SHP77 (cell line): ENCODE data around the gene CHIC2.
"Not testable (repeated sequence)": the region's sequence is repeated elsewhere in the genome, so short reads cannot be mapped to it uniquely, and the experiment has no call there.

Experiments
- DNase-seq, 2 experiments: peaks; one replicate each; lab custom pipeline; 2025; lab: John Stamatoyannopoulos, UW

The CHIC2 gene

DNA sequence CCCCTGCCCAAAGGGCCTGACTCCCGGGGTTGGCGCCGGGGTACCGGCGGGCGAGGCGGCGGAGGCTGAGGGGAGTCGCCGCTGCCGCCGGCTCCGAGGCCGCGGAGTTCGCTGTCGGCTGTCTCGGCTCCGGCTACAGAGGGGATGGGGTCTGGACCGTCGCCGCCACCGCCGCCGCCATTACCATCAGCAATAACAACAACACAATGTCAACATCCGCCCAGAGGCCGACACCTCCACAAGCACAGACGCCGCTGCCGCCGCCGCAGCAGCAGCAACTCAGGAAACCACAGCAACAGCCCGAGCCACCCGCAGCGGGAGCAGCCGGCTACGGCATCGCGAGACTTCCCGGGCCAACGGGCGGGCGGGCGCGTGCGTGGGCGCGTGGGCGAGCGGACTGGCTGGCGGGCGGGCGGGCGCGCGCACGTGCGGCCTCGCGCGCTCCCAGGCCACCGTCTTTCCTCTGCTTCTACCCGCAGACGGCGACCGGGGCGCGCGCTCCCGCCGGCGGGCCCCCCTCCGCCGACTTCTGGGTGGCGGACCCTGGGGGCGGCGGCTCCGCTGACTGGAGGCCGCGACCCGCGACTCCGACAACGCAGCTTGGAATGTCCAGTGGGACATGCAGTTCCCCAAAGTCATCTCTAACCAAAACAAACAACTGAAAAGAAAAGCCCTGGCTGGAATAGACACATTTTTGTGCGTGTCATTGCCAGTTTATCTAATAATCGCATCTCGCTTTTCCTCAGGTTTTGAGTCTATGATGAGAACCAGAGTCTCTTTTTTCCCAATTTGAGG is at the start of gene CHIC2:
CHIC2 (minus strand) TSS at position 289 of the 795 bp plus-strand sequence. CDS start 305 bp downstream, outside the sequence.
- peak; percentile 97 to 99 for DNase-seq

DNA sequence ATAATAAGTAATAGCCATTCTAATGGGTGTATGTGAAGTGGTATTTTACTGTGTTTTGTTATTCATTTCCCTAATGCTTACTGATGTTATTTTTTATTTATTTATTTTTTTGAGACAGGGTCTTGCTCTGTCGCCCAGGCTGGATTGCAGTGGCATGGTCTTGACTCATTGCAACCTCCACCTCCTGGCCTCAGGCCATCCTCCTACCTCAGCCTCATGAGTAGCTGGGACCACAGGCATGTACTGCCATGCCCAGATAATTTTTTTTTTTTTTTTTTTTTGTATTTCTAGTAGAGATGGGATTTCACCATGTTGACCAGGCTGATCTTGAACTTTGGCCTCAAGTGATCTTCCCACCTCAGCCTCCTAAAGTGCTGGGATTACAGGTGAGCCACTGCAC is 48.8 kb upstream of the CHIC2 start:
- DNase-seq: not testable (repeated sequence)

DNA sequence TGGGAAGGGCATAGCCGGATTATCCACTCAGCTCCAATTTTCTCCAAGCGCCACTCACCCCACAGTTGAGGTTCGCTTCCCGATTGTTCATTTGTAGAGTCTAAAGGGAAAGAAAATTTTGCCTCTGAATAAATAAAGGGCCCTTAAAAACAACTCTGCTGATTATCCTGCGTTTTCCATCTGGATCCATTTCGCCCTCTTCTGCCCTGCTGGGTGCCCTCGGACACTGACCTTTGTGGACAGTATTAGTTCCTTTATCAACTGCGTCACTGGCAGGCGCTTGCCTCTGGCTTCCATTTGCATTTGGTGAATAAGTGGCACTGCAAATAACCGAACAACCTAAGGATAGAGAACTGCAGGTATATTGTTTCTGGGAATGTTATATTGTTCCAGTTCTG is 45.6 kb upstream of the CHIC2 start:
- no peak for DNase-seq

DNA sequence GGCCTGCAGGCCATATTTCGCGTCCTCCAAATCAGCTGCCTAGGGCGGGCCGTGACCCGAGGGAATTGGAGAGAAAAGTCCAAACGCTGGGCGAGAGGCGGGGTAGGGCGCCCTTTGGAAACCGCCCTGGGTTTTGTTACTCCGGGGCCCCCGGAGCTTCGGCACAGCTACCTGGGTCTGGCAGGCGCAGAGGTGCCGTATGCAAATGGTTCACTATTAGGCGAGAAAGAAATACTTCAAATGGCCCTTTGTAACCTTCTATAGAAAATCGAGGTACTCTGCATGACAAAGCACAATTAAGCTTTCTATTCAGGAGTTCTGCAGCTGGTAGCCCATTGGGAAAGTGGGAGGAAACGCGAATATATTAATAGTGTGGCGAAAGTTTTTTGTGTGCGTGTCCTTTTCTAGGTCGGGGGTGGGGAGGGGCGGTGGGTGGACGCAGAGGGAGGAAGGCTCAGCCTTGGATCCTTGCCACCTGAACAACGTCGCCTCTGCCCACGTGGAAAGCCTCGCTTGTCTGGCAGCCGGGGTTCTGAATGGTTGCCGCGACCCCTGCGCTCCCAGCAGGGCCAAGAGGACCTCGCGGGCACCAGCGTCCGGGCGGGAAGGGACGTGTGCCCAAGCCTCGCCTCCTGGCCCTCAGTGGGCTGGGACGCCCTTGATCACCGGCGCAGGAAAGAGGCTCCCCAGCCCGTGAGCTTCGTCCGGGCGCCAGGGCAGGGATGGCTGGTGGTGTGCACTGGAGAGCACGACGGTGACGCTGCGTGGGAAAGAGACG is 45.0 kb upstream of the CHIC2 start:
- DNase-seq: no peak

DNA sequence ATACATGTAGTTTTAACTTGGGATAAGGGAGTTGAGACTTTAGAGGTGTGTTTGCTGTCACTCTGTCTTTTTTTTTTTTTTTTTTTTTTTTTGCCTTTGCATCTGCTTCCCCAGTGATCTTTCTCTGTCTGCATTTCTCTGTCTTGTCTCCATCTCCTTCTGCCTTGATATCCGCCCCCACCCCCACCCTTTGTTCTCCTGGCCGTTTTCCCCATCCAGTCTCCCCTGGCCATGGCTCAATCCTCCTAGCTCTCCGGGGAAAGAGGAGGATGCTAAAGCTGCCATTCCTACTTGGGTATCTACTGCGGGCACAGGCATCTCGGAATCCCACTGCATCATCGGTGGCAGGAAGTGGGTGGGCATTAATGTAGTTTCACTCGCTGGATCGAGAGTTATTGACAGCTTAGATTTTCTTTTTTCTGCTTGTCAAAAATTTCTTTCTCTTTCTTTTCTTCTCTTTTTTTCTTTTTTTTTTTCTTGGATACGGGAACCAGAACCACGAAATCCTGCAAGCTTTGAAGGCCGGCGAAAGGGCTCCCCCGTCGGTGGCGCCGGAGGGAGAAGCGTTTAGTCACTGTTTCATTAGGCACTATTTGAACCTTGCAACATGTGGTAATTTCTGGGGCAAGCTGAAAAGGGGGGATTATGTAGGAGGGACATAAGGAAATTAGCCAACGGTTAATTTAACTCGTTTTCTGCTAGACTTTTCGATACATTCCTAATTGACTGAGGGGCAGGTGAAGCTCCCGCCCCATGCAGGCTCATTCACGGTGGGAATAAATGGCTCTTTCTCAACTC is 43.7 kb upstream of the CHIC2 start:
- no peak for DNase-seq

DNA sequence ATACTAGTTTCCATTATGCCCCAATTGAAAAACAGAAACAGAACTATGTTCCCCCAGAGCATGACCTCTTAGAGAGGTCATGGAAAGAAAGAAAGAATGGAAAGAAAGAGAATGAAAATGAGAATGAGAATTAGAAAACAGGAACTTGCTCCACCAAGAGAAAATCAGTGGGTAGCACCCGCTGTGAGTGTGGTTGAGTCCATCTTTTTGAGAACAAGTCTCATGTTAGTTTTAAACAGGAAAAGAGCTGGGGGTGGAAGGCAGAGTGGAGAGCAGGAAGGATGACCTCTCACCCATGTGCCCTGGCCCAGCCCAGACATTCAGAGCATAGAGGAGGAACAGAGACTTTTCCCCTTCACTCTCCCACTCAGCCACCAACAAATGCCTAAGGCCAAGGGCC is 40.5 kb upstream of the CHIC2 start:
- DNase-seq: no peak

DNA sequence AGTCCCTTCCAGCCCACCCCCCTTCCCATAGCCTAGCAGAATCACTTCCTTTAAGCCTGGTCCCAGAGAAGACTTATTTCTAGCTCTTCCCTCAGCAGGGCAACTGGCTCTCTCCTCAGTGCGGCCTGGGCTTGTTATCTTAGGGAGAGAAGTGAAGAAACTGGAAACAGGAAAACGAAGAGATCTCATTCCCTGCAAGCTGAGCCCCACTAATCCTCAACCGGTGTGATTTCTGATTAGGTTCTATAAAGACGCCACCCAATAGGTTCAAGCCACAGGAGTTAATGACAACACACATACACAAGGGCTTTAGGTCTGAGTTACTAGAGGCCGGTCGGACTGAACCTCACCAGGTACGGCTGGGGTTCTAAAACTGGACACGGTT is 38.8 kb upstream of the CHIC2 start:
- DNase-seq: no peak

DNA sequence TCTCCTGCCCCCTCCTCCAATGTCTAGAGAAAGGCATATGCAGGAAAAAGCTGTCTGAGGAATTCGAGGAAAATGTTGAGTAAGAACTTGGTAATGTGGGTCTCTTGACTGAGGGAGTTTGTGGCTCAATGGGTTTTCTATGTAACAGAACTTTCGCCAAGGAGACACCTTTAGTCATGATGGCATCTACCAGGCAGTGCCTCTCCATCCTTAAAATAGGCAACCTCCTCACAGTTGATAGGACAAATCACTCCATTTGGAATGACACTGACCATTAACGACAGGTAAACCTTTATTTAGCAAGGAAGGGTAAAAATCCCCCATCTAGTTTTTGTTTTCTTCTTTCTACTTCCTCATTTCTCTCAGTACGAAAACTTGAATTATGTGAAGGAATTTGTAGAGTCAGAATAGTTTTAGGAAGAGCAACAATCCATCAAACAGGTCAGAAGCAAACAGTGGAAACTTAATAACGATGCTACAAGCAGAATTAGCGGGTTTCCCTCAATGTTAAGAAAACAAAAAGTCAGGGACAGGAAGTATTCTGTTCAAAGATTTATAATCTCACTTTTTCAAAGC is 38.2 kb upstream of the CHIC2 start:
- DNase-seq: no peak

DNA sequence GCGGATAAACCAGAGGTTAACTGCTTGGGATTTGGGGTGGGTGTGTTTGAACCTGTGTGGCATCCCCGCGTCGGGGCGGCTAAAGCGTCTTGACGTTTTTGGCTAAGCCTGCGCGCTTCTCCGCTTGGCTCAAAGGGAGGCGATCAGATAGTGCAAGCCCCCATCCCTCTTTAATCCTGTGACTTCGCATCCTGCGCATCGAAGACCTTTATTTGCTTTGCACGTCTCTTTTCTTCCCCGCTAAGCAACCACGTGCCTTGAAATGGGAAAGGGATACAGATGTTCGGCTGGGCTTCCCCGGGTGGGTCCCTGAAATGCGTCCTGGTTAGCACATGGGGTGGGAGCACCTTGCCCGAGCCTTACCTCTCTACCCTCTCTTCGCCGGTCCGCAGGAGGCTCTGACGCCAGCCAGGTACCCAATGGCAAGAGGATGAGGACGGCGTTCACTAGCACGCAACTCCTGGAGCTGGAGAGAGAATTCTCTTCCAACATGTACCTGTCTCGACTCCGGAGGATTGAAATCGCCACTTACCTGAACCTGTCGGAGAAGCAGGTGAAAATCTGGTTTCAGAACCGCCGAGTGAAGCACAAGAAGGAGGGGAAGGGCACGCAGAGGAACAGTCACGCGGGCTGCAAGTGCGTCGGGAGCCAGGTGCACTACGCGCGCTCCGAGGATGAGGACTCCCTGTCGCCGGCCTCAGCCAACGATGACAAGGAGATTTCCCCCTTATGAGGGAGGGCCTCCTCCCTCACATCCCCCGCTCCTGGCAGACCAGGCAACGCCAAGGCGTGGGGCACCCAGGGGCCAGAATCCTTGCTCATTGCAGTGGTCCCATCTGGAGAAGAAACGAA is 37.0 kb upstream of the CHIC2 start:
- DNase-seq: no peak

DNA sequence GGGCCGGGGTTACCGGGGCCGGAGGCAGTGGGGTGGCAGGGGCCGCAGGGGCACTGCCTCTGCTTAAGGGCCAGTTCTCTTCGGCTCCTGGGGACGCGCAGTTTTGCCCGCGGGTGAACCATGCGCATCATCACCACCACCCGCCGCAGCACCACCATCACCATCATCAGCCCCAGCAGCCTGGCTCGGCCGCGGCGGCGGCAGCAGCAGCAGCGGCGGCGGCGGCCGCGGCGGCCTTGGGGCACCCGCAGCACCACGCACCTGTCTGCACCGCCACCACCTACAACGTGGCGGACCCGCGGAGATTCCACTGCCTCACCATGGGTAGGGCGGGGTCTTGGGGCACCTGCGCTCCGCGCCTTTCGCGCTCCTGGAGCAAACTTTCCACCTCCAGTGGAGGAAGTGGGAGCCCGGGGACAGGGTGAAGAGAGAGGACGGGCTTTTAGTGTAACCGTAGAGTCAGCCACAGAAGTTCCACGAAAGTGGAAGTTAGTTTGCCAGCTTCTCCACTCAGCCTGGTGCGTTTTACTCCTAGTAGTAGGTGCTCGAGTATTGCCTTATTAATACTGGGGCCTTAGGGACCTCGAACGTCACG is 36.3 kb upstream of the CHIC2 start:
- DNase-seq: no peak

DNA sequence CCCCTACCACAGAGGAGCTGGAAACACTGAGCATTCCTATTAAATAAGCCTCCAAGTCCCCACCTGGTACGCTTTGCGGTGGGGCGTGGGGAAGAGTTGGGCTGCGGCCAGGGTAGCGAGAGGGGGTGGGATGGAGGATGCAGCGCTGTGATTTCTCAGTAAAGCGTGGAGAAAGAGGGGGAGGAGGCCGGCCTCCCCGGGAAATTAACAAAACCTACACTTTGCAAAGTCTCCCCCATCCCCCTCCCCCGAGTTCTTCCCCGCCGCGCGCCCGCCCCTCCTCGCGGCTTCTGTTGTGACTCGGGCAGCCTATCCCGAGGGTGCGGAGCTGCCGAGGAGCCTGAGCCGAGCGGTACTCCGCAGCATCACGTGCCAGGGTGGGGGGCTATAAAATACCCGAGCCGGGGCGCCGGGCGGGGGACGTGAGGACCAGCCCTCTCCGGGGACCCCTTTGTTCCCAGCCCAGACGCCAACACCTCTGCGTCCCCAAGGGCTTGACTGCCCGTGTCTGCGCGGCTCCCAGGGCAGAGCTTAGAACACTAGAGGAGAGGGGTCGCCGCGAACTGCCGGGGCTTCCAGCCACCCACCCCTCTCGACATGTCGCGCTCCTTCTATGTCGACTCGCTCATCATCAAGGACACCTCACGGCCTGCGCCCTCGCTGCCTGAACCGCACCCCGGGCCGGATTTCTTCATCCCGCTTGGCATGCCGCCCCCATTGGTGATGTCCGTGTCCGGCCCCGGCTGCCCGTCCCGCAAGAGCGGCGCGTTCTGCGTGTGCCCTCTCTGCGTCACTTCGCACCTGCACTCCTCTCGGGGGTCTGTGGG is 35.6 kb upstream of the CHIC2 start, which contains the start of gene GSX2:
GSX2 (plus strand) TSS at position 416 of the 827 bp plus-strand sequence; CDS start at position 598, 182 bp downstream.
- DNase-seq: peak in 1 of 2 experiments; percentile 29

DNA sequence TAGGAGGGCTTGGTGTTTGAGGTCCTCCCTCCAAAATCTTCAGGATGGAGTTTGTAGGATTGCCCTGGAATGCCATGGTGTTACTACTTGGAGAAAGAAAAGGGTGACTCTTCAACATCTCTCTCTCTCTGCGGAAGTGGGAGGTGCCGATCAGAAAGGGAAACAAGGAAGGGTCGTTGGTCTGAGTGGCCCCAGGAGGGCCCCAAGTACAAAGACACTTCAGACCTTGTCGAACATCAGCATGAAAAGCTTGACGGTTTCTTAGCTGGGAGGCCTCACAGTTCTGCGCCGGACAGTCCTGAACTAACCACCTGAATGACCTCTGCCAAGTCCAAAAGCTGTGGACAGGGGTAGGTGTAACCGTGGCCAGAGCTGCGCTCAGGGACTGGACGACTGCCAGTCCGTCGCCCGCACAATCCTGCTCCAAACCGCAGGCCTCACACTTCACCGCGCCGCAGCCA is 34.9 kb upstream of the CHIC2 start:
- DNase-seq: no peak

DNA sequence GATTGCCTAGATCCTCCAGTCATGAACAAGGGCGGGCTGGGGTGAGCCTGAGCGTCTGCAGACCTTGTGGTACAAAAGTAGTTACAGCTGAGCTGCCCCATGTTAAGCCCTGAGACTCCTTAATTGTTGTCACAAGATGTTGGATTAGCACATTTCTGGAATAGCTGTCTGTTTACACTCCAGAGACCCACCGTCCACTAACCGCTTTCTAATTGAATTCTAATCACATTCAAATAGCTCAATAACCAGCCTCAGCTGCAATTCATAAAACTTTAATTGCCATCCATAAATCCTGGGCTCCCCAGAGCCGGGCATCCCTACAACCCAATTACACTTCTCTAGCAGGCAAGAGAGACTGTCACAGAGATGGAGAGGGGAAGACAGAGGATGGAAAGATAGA is 34.0 kb upstream of the CHIC2 start:
- DNase-seq: no peak

DNA sequence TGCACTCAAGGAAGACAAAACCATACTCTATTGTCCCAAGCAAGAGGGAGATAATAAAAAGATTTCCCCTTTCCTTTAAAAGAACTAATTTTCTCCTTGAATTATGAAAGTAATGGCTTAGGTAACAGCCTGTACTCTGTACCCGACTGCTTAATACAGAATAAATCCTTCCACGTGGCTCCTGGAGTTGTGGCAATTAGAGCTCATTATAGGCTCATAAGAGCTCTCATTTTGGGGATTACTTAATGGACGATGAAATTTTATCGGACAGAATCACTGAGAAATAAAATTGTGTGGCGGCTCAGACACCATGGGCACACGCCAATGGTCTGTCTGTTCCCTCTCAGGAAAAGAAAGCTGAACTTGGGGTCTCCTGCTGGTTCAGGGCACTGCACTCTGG is 32.7 kb upstream of the CHIC2 start:
- no peak for DNase-seq

DNA sequence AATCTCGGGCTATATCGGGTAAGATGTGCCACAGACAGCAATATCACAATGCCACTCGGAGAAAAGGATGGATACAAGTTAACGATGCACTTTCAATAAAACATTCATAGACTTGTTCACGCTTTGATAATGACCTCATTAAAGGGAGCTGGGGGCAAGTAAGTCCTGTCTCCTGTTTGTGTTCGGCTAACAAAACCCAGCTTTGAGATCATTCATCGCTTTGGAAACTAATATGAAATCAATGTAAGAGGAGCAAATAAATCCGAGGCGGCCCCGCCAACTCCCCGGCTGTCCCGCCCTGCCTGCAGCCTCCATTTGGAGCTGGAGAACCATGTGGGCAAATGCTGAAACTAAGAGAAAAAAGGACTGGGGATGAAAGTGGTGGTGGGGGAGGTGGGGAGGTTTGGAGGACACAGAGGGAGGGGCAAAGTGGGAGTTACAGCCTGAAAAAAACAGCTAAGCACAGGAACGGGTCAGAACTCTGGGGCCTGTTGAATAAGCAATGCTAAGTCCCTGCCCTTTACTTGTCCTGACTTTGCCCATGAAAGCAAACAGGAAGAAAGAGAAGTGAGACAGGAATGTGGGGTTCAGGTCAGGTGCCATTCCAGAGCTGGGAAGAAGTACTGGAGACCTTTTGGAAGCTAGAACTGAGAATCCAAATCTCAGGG is 32.0 kb upstream of the CHIC2 start:
- no peak for DNase-seq

DNA sequence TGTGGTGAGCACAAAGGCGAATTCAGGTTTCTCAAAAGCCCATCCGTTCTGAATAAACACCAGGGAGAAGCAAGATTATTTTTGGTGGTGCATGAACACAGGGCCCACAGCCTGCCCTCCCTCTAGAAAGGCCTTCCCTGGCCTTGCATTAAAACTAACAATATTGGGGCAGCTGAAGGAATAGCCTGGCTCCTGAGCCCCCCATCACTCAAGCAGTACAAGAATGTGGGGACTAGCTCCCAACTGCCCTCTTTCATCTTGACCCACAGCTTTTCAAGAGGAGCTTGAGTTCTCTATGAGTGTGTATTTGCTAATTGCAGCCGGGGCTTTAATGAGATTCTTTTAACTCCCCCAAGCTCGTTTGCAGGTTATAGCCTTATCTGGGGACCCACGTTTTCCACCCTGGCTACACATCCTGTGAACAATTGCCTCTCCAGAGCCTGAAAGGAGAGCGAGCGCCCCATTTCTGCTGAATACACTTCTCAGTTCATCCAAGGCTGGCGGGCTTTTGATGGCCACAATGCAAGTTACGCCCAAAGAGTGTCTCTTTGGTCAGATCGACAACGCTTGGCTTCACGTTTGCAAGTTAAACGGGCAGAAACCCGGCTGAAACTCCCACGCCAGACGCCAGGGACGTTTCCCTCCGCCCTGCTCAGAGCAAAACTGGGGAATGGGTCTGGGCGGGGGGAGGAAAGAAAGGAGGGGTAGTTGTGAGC is 30.9 kb upstream of the CHIC2 start:
- no peak for DNase-seq

DNA sequence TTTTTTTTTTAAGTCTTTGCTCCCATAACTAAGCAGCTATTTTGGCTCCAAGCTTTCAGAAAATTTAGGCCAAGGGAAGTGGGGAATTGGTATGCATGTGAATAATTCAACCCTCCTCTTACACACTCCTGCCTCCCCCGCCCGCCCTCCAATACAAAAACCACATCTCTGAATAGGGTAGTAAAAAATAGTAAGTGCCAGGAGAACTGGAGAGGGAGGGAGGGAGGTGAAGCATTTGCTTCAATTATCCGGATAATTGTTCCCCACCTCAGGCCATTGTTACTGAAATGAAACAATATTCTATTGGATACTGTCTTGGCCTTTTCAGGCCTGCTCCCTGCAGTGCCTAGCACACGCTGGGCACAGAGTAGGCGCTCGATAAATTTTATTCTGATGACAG is 30.0 kb upstream of the CHIC2 start:
- DNase-seq: no peak
